GM12892 (cell line): ENCODE results near the gene GYPC.

Experiments used
- POLR2A ChIP-seq: IDR thresholded peaks from 2 replicates; pipeline ENCODE4 v1.6.1; 2011; ENCODE audit warnings: low read depth, low read length, control low read depth
- POLR2AphosphoS5 ChIP-seq: IDR thresholded peaks from 2 replicates; pipeline ENCODE4 v1.6.1; 2011; ENCODE audit warnings: low read depth, low read length, control low read depth
- TAF1 ChIP-seq: IDR thresholded peaks from 2 replicates; pipeline ENCODE4 v1.6.1; 2011; ENCODE audit warnings: low read depth, mild to moderate bottlenecking, control low read depth, low read length, borderline replicate concordance

GRCh38 chr2:126635736-126636135 lies 20.2 kb upstream of the GYPC start:
- TF ChIP-seq POLR2A (no peak), POLR2AphosphoS5 (no peak), TAF1 (no peak)
